Hematopoietic multipotent progenitor cell treated with erythropoietin and hydrocortisone succinate and interleukin-3 and kit ligand, for 4 days (in vitro differentiated cells): ENCODE results near the gene EZH1.
"Not testable (repeated sequence)": the region's sequence is repeated elsewhere in the genome, so short reads cannot be mapped to it uniquely, and the experiment has no call there.

ENCODE experiments used
- DNase-seq: peaks from one replicate; pipeline ENCODE4 v3.0.0-alpha.2; 2015

EZH1 gene

GRCh38 chr17:42665581-42666001 is 79.2 kb downstream of the EZH1 start:
- no peak for DNase-seq

GRCh38 chr17:42660692-42661345 is 84.0 kb downstream of the EZH1 start:
- DNase-seq, result no peak

- not testable (repeated sequence) for DNase-seq
These were observed 84.9 kb downstream of the EZH1 start for GRCh38 chr17:42659932-42660274.

- peak; percentile 81 for DNase-seq
These were observed 85.5 kb downstream of the EZH1 start, which contains the start of gene TUBG2 for GRCh38 chr17:42659079-42659931. Gene TUBG2 (plus strand): TSS chr17:42659284. CDS start chr17:42659504, 220 bp downstream.

- no peak for DNase-seq
These were observed 86.8 kb downstream of the EZH1 start for GRCh38 chr17:42657824-42658588.

- DNase-seq, result no peak
These were observed 89.3 kb downstream of the EZH1 start for GRCh38 chr17:42655528-42655927.

GRCh38 chr17:42653179-42654124 is 91.4 kb downstream of the EZH1 start:
- DNase-seq, result no peak

- DNase-seq, result no peak
These were observed 93.4 kb downstream of the EZH1 start for GRCh38 chr17:42651392-42651791.
